NT2/D1 (cell line): ENCODE results near the gene RFX3.

Experiments
- YY1 ChIP-seq: IDR thresholded peaks from 2 replicates; pipeline ENCODE4 v1.6.1; 2011; ENCODE audit not compliant: insufficient read length, insufficient read depth
- ZNF274 ChIP-seq: IDR thresholded peaks from 2 replicates; pipeline ENCODE4 v1.6.1; 2011; ENCODE audit warnings: mild to moderate bottlenecking, low read depth, low read length

DNA sequence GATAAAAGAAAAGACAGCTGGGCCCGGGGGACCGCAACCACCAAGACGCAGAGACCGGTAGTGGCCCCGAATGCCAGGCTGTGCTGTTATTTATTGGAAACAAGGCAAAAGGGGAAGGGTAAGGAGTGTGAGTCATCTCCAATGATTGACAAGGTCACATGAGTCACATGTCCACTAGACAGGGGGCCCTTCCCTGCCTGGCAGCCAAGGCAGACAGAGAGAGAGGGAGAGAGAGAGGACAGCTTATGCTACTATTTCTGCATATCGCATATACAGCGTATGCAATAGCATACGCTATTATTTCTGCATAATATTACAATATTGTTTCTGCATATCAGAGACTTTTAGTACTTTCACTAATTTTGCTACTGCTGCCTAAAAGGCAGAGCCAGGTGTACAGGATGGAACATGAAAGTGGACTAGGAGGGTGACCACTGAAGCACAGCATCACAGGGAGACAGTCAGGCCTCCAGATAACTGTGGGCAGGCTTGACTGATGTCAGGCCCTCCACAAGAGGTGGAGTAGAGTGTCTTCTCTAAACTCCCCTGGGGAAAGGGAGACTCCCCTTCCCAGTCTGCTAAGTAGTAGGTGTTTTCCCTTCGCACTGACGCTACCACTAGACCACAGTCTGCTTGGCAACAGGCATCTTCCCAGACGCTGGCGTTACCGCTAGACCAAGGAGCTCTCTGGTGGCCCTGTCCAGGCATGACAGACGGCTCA lies 50.3 kb downstream of the RFX3 start:
- TF ChIP-seq YY1 (no peak), ZNF274 (no peak)
